ENCODE measurements around the gene CDH23.

- no peak for TF ChIP-seq EZH2phosphoT487 (IDR thresholded peaks at IDR 0.05; ENCODE audit: borderline replicate concordance, low read length)
- TF ChIP-seq CTCF (conservative IDR thresholded peaks at IDR 0.05; ENCODE audit: low read depth, low read length), result no peak
- no peak for TF ChIP-seq EZH2 (IDR thresholded peaks at IDR 0.05; ENCODE audit: low read length, unreplicated experiment)
Observed at GRCh38 chr10:71515531-71516172, 118.9 kb downstream of the CDH23 start.
